AG09309 (cell line): ENCODE data around the gene PITPNC1.
A peak's percentile ranks its signal among the peaks of the same experiment; 100 is the strongest.
"Not testable (repeated sequence)": the region's sequence is repeated elsewhere in the genome, so short reads cannot be mapped to it uniquely, and the experiment has no call there.

Source experiments
- DNase-seq: peaks from one replicate; pipeline ENCODE4 v3.0.0-alpha.2; 2010; ENCODE audit warnings: low read depth
- H3K4me3 ChIP-seq: 2 replicates; pipeline ENCODE4 v1.5.1; 2011; ENCODE audit warnings: mild to moderate bottlenecking, low read depth, low read length, moderate library complexity; ENCODE audit not compliant: control insufficient read depth
- TF ChIP-seq, protein P1 (sequence below): IDR thresholded peaks from 2 replicates; pipeline ENCODE4 v1.5.1; 2011; ENCODE audit warnings: mild to moderate bottlenecking, low read depth, low read length, inconsistent platforms; ENCODE audit not compliant: insufficient read depth, control insufficient read depth; ENCODE audit errors: missing control alignments

The PITPNC1 gene

DNA sequence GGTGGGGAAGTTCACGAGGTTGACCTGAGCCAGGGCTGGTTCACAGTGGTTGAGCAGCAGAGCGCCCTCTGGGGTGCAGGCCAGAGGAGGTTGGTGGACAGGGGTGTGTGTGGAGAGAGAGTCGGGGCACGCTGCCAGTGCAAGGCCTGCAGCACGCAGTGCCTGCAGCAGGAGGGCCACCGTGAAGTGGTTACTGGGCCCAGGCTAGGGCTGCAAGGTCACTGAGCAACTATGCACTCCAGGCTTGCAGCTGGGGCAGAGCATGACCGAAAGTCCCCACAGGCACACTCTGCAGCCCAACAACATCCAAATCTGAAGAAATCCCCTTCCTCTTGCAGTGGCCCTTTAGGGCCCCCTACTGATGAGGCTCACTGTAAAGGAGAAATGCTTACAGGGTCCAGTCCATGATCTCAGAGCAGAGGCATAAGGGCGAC is 251.5 kb downstream of the PITPNC1 start:
- no peak for DNase-seq
- TF ChIP-seq, protein P1, sequence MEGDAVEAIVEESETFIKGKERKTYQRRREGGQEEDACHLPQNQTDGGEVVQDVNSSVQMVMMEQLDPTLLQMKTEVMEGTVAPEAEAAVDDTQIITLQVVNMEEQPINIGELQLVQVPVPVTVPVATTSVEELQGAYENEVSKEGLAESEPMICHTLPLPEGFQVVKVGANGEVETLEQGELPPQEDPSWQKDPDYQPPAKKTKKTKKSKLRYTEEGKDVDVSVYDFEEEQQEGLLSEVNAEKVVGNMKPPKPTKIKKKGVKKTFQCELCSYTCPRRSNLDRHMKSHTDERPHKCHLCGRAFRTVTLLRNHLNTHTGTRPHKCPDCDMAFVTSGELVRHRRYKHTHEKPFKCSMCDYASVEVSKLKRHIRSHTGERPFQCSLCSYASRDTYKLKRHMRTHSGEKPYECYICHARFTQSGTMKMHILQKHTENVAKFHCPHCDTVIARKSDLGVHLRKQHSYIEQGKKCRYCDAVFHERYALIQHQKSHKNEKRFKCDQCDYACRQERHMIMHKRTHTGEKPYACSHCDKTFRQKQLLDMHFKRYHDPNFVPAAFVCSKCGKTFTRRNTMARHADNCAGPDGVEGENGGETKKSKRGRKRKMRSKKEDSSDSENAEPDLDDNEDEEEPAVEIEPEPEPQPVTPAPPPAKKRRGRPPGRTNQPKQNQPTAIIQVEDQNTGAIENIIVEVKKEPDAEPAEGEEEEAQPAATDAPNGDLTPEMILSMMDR: peak; percentile 32
- no peak overlapping the region for H3K4me3 ChIP-seq

DNA sequence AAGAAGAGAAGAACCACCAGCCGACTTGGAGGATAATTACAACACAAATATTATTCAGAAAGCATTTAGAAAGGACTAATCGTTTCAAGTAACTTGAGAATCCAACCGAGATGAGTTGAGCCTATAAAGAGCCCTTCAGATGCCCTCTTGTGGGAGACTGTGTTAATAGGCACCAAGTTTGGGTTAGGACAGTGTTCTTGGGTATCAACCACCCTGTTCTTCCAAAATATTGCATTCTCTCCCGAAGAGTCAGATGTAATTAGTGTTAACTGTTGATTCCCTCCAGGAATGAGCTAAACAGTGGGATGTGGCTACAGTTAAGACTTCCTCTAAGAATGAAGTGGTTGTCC is 252.9 kb downstream of the PITPNC1 start:
- TF ChIP-seq, protein P1: peak; percentile 70
- DNase-seq: peak; percentile 62
- no peak overlapping the region for H3K4me3 ChIP-seq

- not testable (repeated sequence) for DNase-seq, H3K4me3 ChIP-seq
These were observed 253.8 kb downstream of the PITPNC1 start for GRCh38 chr17:67630836-67631235.

DNA sequence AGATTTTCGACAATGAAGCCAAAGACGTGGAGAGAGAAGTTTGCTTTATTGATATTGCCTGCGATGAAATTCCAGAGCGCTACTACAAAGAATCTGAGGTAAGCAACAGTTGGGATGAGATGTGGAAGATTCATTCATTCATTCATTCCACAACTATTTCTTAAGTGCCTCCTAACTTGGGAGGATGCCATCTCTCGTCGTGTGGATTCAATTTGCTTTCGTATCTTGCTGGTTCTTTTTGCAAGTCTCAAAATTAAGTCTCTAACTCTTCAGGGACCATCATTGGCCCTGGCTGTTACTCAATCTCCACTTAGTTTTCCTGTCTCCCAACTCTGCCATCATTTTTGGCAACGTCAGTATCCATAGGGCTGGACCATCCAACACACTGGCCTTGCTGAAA is 255.1 kb downstream of the PITPNC1 start:
- TF ChIP-seq, protein P1: no peak
- DNase-seq: no peak
- no peak overlapping the region for H3K4me3 ChIP-seq

DNA sequence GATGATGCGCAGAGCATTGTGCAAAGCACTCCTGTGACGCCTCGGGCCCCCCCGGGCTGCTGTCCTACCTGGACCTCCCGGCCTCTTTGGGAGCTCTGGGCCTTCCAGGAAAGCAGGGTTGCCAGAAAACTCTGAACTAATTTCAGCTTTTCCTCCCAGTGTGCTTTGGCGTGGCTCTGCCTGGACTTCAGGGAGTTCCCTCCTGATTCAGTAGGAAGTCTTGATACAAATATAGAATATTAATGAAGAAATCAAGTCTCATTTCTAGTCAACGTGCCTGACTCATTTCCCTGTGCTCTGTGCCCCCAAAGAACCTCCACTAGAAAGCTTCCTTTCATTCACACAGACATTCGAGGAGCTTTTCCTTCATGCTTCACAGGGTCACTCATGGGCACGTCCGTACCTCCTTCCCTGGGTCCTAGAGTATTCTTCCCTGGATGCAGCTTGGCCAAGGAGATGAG is 256.7 kb downstream of the PITPNC1 start:
- no peak overlapping the region for H3K4me3 ChIP-seq
- TF ChIP-seq, protein P1: no peak
- no peak for DNase-seq

- TF ChIP-seq, protein P1: no peak
- no peak overlapping the region for H3K4me3 ChIP-seq
- DNase-seq: no peak
These were observed 258.6 kb downstream of the PITPNC1 start for GRCh38 chr17:67635681-67636080.

- H3K4me3 ChIP-seq: no peak overlapping the region
- TF ChIP-seq, protein P1: no peak
- no peak for DNase-seq
These were observed 259.2 kb downstream of the PITPNC1 start for GRCh38 chr17:67636312-67636711.
